ENCODE data around the gene IFNA4.
"Not testable (repeated sequence)": the region's sequence is repeated elsewhere in the genome, so short reads cannot be mapped to it uniquely, and the experiment has no call there.

IFNA4 gene

GRCh38 chr9:21187487-21187886, at the start of gene IFNA4:
Gene IFNA4, minus strand, starts transcription at chr9:21187587. Its CDS starts 56 bp downstream, at chr9:21187531.
- H3K9me3 ChIP-seq, H3K4me3 ChIP-seq, H3K9ac ChIP-seq, H3K36me3 ChIP-seq, H3K4me2 ChIP-seq, H3K27me3 ChIP-seq, H3K4me1 ChIP-seq, H4K20me1 ChIP-seq, H3K27ac ChIP-seq: not testable (repeated sequence)

DNA sequence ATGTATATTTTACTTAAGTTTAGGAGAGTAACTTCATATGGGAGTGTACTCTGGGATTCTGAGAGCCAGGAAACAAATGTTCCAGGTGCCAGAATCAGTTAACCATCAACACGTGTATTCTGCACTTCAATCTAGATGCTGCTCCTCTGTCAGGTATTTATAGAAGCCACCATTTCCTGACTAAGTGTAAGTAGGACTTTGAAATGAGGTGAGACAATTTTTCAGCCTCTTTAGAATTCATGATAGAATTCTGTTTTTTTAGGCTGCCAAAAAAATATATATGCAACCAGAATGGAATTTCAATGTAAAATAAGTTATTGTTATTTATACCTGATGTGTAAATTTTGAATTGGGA, 49.0 kb upstream of the IFNA4 start:
- H3K27me3 ChIP-seq, H3K4me3 ChIP-seq, H3K9me3 ChIP-seq, H3K9ac ChIP-seq, H3K27ac ChIP-seq, H3K36me3 ChIP-seq, H4K20me1 ChIP-seq: not testable (repeated sequence)
- peak overlapping the region; percentile 61 for H3K4me2 ChIP-seq
- H3K4me1 ChIP-seq = peaks cover 16% of the 10 kb centered on the region

DNA sequence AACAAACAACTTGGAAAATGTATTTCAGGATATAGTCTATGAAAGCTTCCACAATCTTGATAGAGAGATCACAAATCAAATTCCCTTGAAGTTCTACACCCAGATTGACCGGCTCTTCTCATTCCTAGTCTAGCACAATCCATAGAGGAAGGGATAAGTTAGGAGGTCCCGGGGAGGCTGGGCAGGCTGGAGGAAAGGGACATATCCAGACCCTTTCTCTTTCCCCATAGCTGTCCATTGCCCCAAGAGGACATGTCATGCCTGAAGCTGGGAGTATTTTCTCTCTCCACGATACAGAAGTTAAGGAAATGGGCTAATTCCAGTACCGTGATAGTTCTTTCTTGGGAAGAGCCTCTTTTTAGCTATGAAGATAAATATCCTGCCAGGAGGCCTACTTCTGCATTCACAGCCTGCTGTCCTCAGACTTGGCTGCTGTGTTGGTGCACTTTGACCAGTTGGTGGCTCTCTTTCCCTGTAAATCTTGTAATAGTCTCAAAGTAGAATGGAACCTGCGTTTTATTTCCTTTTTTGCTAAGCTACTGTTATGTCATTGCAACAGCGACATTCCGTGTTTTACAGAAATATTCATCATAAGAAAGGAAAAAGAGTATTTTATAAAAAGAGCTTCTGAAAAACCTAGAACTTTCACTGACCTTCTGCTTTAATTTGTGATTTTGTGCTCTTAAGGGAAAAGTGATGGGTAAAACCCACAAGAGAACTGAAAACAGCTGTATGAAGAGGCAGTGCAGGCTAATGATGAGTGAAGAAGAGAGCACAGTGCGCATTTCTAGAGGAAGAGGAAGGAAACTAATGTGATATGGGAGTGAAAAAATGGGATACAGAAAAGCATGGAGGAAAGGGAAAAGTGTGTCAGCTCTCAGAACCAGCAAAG, 48.3 kb upstream of the IFNA4 start:
- H3K36me3 ChIP-seq, H3K4me3 ChIP-seq, H3K9me3 ChIP-seq, H3K27ac ChIP-seq, H3K27me3 ChIP-seq, H4K20me1 ChIP-seq, H3K9ac ChIP-seq: not testable (repeated sequence)
- peak overlapping the region; percentile 61 for H3K4me2 ChIP-seq
- H3K4me1 ChIP-seq = peaks cover 16% of the 10 kb centered on the region

DNA sequence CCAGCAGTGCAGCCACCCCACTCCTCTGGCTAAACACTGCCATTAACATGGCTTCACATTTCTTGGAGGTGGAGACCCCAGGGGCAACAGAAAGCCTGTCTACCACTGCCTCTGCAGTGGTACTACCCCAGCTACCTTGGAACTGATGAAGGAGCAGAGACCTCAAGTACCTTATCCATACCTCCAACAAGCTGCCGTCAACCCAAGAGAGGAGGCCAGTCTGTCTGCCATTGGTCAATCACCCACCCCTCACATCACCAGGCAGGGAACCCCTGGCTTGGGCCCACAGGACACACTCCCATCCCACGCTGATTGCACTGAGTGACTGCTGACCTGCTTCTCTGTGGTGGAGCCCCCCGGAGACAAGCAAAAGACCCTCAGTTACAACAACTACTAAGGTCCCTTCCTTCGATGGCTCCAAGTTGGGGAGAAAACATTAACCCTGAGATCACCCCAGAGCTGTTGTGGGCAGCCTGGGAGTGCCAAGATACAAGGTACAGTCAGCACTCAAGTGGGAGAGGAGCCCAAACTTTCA, 46.8 kb upstream of the IFNA4 start:
- H3K9me3 ChIP-seq = no peaks in the 10 kb centered on the region
- no peaks in the 10 kb centered on the region for H4K20me1 ChIP-seq
- H3K36me3 ChIP-seq = no peaks in the 10 kb centered on the region
- peaks cover 16% of the 10 kb centered on the region for H3K4me1 ChIP-seq
- no peak overlapping the region for H3K4me3 ChIP-seq
- no peak overlapping the region for H3K27ac ChIP-seq
- H3K27me3 ChIP-seq = no peaks in the 10 kb centered on the region
- H3K9ac ChIP-seq = no peak overlapping the region
- no peak for TF ChIP-seq Cebpa-rat (IDR thresholded peaks at IDR 0.05)
- H3K4me2 ChIP-seq = no peak overlapping the region

DNA sequence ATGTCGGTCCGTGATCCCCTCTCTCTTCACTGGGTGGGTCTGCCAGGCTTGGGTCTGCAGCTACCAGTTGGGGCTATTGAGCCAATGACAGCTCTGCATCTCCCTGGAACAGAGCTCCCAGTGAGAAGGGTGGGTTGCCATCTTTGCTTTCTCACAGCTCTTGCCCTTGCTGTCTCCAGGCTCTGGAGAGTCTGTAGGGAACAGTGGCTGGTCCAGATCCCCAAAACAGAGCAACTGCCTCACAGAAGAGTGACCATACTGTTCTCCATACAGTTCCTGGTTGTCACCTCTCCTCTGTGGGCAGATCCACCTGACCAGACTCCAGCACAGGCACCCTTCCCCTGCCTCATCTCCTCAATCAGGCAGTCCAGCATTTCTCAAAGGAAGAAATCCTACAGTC, 45.9 kb upstream of the IFNA4 start:
- H3K4me2 ChIP-seq = no peak overlapping the region
- H3K4me1 ChIP-seq = peaks cover 16% of the 10 kb centered on the region
- H3K4me3 ChIP-seq = no peak overlapping the region
- H3K9me3 ChIP-seq = no peaks in the 10 kb centered on the region
- no peaks in the 10 kb centered on the region for H3K36me3 ChIP-seq
- no peak overlapping the region for H3K9ac ChIP-seq
- TF ChIP-seq Cebpa-rat (IDR thresholded peaks at IDR 0.05) = no peak
- no peak overlapping the region for H3K27ac ChIP-seq
- no peaks in the 10 kb centered on the region for H4K20me1 ChIP-seq
- H3K27me3 ChIP-seq = no peaks in the 10 kb centered on the region

DNA sequence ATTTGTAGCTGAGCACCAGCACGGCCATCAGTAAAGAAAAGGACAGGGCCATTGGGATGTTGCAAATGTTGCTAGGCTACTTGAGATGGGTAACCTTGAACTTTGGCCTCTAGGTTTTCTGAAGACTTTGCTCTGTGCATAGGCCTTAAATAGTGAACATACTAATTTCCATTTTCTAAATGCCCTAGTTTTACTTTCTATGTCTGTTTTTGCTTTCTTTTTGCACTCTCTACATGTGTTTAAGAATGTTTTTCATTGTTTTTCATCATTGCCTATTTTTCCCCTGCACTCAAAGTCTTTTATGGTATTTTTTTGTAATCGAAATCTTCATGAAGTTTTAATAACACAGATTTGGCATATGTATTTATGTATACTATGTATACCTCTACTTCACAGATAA, 40.7 kb upstream of the IFNA4 start, which contains the start of gene IFNA17:
Gene IFNA17 (minus strand): TSS at position 101 of the 400 bp plus-strand sequence. CDS start 49 bp downstream, at position 52.
- no peaks in the 10 kb centered on the region for H3K36me3 ChIP-seq
- no peak within 1 kb of the TSS for H3K27ac ChIP-seq
- H3K27me3 ChIP-seq = no peaks in the 10 kb centered on the region
- no peaks in the 10 kb centered on the region for H3K9me3 ChIP-seq
- no peak within 1 kb of the TSS for H3K4me2 ChIP-seq
- no peaks in the 10 kb centered on the region for H4K20me1 ChIP-seq
- H3K9ac ChIP-seq = no peak within 1 kb of the TSS
- no peak for TF ChIP-seq Cebpa-rat (IDR thresholded peaks at IDR 0.05)
- H3K4me3 ChIP-seq = no peak within 1 kb of the TSS
- H3K4me1 ChIP-seq = no peaks in the 10 kb centered on the region

- not testable (repeated sequence) for H3K36me3 ChIP-seq
These were observed 29.8 kb upstream of the IFNA4 start, which contains the start of gene IFNA16 for GRCh38 chr9:21217211-21217610. Gene IFNA16, minus strand, starts transcription at chr9:21217311. Its CDS starts 6 bp downstream, at chr9:21217305.

DNA sequence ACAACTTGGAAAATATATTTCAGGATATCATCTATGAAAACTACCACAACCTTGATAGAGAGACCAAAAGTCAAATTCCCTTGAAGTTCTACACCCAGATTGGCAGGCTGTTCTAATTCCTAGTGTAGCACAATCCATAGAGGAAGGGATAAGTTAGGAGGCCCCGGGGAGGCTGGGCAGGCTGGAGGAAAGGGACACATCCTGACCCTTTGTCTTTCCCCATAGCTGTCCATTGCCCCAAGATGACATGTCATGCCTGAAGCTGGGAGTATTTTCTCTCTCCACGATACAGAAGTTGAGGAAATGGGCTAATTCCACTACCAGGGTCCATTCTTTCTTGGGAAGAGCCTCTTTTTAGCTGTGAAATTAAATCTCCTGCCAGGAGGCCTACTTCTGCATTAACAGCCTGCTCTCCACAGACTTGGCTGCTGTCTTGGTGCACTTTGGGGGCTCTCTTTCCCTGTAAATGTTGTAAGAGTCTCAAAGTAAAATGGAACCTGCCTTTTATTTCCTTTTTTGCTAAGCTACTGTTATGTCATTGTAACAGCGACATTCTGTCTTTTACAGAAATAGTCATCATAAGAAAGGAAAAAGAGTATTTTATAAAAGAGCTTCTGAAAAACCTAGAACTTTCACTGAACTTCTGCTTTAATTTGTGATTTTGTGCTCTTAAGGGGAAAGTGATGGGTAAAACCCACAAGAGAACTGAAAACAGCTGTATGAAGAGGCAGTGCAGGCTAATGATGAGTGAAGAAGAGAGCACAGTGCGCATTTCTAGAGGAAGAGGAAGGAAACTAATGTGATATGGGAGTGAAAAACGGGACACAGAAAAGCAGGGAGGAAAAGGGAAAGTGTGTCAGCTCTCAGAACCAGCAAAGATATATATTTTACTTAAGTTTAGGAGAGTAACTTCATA, 26.3 kb upstream of the IFNA4 start:
- H3K27ac ChIP-seq, H3K9ac ChIP-seq, H3K27me3 ChIP-seq, H3K4me3 ChIP-seq, H3K4me1 ChIP-seq, H3K4me2 ChIP-seq, H4K20me1 ChIP-seq, H3K36me3 ChIP-seq, H3K9me3 ChIP-seq: not testable (repeated sequence)

More at GRCh38 chr9:21217211-21217610, 29.8 kb upstream of the IFNA4 start, which contains the start of gene IFNA16:
- H3K4me3 ChIP-seq, H3K4me1 ChIP-seq, H3K9me3 ChIP-seq, H3K27ac ChIP-seq, H3K9ac ChIP-seq, H4K20me1 ChIP-seq, H3K27me3 ChIP-seq, H3K4me2 ChIP-seq: not testable (repeated sequence)

GRCh38 chr9:21212160-21212559, 24.8 kb upstream of the IFNA4 start:
- not testable (repeated sequence) for H3K27me3 ChIP-seq, H3K27ac ChIP-seq, H3K9ac ChIP-seq, H4K20me1 ChIP-seq, H3K36me3 ChIP-seq, H3K4me2 ChIP-seq, H3K4me1 ChIP-seq, H3K9me3 ChIP-seq, H3K4me3 ChIP-seq

GRCh38 chr9:21210782-21211181, 23.4 kb upstream of the IFNA4 start:
- H3K9ac ChIP-seq, H3K4me2 ChIP-seq, H4K20me1 ChIP-seq, H3K4me1 ChIP-seq, H3K27me3 ChIP-seq, H3K4me3 ChIP-seq, H3K9me3 ChIP-seq, H3K27ac ChIP-seq, H3K36me3 ChIP-seq: not testable (repeated sequence)
